Mesothelial cell of epicardium (in vitro differentiated cells): ENCODE results near the gene HSD17B11. TPM values are rescaled to one million over a fixed set of nuclear protein-coding genes. Genes with fewer than 3 reads are reported as not detected.
"Not testable (repeated sequence)": the region's sequence is repeated elsewhere in the genome, so short reads cannot be mapped to it uniquely, and the experiment has no call there.

Source experiments
- DNase-seq, 2 experiments: peaks; one replicate each; pipeline ENCODE4 v3.0.0; 2021; ENCODE audit warnings: low spot score in 2 of 2; ENCODE audit not compliant: unreplicated experiment in 2 of 2
- H3K27ac Mint-ChIP-seq: 2 replicates; pipeline ENCODE4 v1.8.0; 2021; ENCODE audit warnings: mixed read lengths
- H3K27me3 Mint-ChIP-seq: 2 replicates; pipeline ENCODE4 v1.8.0; 2021; ENCODE audit warnings: low read depth, mixed read lengths
- H3K36me3 Mint-ChIP-seq: 2 replicates; pipeline ENCODE4 v1.8.0; 2021; ENCODE audit warnings: mixed read lengths
- H3K4me1 Mint-ChIP-seq: 2 replicates; pipeline ENCODE4 v1.8.0; 2021; ENCODE audit warnings: mixed read lengths
- H3K4me3 Mint-ChIP-seq: 2 replicates; pipeline ENCODE4 v1.8.0; 2021; ENCODE audit warnings: mild to moderate bottlenecking, moderate library complexity, mixed read lengths
- H3K9me3 Mint-ChIP-seq: 2 replicates; pipeline ENCODE4 v1.8.0; 2021; ENCODE audit warnings: mixed read lengths
- total RNA-seq: library from RNA; stranded (reverse); gene quantifications from 3 replicates; pipeline ENCODE4 v1.2.1, GENCODE V29; 2021
- TF ChIP-seq, protein P1 (sequence below): fragments of 200-600 bp; sonication (generic); IDR thresholded peaks from one replicate; pipeline ENCODE4 v1.5.0; 2021; ENCODE audit warnings: antibody characterized with exemption; ENCODE audit not compliant: unreplicated experiment

Gene HSD17B11
- total RNA-seq, 1 donor from 2014 or later: 19.2 TPM

- Mint-ChIP-seq H3K4me1 (no peaks in the 10 kb centered on the region), H3K27me3 (no peaks in the 10 kb centered on the region), H3K27ac (no peak overlapping the region), H3K9me3 (peaks cover 19% of the 10 kb centered on the region), H3K4me3 (no peak overlapping the region), H3K36me3 (peaks cover 25% of the 10 kb centered on the region)
- TF ChIP-seq, protein P1, sequence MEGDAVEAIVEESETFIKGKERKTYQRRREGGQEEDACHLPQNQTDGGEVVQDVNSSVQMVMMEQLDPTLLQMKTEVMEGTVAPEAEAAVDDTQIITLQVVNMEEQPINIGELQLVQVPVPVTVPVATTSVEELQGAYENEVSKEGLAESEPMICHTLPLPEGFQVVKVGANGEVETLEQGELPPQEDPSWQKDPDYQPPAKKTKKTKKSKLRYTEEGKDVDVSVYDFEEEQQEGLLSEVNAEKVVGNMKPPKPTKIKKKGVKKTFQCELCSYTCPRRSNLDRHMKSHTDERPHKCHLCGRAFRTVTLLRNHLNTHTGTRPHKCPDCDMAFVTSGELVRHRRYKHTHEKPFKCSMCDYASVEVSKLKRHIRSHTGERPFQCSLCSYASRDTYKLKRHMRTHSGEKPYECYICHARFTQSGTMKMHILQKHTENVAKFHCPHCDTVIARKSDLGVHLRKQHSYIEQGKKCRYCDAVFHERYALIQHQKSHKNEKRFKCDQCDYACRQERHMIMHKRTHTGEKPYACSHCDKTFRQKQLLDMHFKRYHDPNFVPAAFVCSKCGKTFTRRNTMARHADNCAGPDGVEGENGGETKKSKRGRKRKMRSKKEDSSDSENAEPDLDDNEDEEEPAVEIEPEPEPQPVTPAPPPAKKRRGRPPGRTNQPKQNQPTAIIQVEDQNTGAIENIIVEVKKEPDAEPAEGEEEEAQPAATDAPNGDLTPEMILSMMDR: no peak
- DNase-seq: no peak
Measured at GRCh38 chr4:87345139-87345538, 45.8 kb downstream of the HSD17B11 start.

GRCh38 chr4:87342872-87343271, 48.1 kb downstream of the HSD17B11 start:
- no peak for DNase-seq
- TF ChIP-seq, protein P1: no peak
- peaks cover 19% of the 10 kb centered on the region for H3K9me3 Mint-ChIP-seq
- H3K36me3 Mint-ChIP-seq: peaks cover 39% of the 10 kb centered on the region
- no peaks in the 10 kb centered on the region for H3K4me1 Mint-ChIP-seq
- H3K27me3 Mint-ChIP-seq: no peaks in the 10 kb centered on the region
- H3K27ac Mint-ChIP-seq: no peak overlapping the region
- H3K4me3 Mint-ChIP-seq: no peak overlapping the region

DNA sequence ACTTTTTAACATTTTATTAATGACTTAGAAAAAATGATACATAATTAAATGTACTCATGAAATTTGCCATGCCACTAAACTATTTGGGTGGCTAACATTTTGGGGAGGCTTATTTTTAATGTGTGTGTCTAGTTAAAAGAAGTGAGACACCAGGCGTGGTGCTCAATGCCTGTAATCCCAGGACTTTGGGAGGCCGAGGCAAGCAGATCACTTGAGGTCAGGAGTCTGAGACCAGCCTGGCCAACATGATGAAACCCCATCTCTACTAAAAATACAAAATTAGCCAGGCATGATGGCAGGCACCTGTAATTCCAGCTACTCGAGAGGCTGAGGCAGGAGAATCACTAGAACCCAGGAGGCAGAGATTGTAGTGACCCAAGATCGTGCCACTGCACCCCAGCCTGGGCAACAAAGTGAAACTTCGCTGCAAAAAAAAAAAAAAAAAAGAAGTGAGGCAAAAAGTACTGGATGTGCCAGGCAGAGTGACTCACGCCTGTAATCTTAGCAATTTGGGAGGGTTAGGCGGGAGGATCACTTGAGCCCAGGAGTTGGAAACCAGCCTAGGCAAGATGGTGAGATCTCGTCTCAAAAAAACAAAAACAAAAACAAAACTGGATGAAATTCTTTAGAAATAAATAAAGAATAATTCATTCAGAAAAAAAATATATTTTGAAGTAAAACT, 48.9 kb downstream of the HSD17B11 start:
- H3K4me3 Mint-ChIP-seq, H3K27ac Mint-ChIP-seq, H3K27me3 Mint-ChIP-seq, DNase-seq, H3K4me1 Mint-ChIP-seq: not testable (repeated sequence)
- Mint-ChIP-seq H3K36me3 (peaks cover 43% of the 10 kb centered on the region), H3K9me3 (peaks cover 19% of the 10 kb centered on the region)

DNA sequence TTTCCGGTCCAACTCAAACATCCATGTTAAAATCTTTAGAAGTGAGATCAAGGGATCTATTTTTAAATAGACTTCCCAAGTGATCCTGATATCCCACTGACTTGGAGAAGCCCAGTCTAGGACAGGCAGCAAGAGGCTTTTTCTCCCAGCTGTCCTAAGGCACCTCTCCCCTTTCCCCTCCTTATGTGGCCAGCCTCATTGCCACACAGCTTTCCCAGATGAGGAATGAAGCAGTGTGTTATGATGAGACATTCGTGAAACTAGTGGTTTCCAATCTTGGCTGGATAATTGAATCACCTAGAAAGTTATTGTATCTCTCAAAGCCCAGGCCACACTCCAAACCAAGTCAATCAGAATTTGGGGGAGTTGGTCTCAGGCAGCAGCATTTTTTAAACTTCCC, 51.5 kb downstream of the HSD17B11 start:
- Mint-ChIP-seq H3K4me1 (no peaks in the 10 kb centered on the region), H3K27ac (no peak overlapping the region)
- DNase-seq: no peak

DNA sequence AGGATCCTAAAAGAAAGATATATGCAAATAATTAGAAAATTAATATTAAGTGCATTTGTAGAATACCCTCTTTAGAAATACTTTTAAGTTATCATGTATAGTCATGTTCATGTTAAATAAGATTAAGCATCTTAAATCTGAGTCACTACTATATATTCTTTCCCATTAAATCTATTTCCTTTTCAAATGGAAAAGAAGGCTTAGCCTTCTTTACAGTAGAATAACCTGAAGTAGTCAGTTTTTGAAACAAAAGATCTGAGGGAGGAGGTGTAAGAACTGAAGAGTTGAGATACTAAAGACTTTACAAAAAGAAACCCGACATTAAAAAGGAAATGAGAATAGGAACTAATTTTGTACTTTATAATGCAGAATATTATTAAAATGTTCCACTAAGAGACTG, 53.6 kb downstream of the HSD17B11 start:
- Mint-ChIP-seq H3K36me3 (peaks cover 51% of the 10 kb centered on the region), H3K27me3 (no peaks in the 10 kb centered on the region), H3K9me3 (peaks cover 22% of the 10 kb centered on the region), H3K4me3 (no peak overlapping the region), H3K4me1 (no peaks in the 10 kb centered on the region), H3K27ac (no peak overlapping the region)
- TF ChIP-seq, protein P1: no peak
- DNase-seq: no peak

More for the DNA sequence above, 51.5 kb downstream of the HSD17B11 start:
- Mint-ChIP-seq H3K4me3 (no peak overlapping the region), H3K27me3 (no peaks in the 10 kb centered on the region), H3K36me3 (peaks cover 41% of the 10 kb centered on the region), H3K9me3 (peaks cover 11% of the 10 kb centered on the region)
- TF ChIP-seq, protein P1: no peak

GRCh38 chr4:87333267-87333666, 57.7 kb downstream of the HSD17B11 start:
- peaks cover 52% of the 10 kb centered on the region for H3K36me3 Mint-ChIP-seq
- no peak overlapping the region for H3K27ac Mint-ChIP-seq
- no peak overlapping the region for H3K4me3 Mint-ChIP-seq
- no peak for DNase-seq
- no peaks in the 10 kb centered on the region for H3K27me3 Mint-ChIP-seq
- H3K9me3 Mint-ChIP-seq: peaks cover 58% of the 10 kb centered on the region
- H3K4me1 Mint-ChIP-seq: no peaks in the 10 kb centered on the region
- TF ChIP-seq, protein P1: no peak
